HFFc6 (cell line): ENCODE results near the gene CARD9. TPM values are rescaled to one million over a fixed set of nuclear protein-coding genes. Genes with fewer than 3 reads are reported as not detected.

Experiments used
- DNase-seq: peaks from one replicate; pipeline ENCODE4 v3.0.0-alpha.2; 2018
- H3K27ac Mint-ChIP-seq: 2 replicates; pipeline ENCODE4 v1.8.0; 2020; ENCODE audit warnings: mild to moderate bottlenecking, mixed read lengths
- H3K27me3 Mint-ChIP-seq: 2 replicates; pipeline ENCODE4 v1.8.0; 2021; ENCODE audit warnings: mild to moderate bottlenecking, moderate library complexity, mixed read lengths; ENCODE audit not compliant: insufficient read depth
- H3K36me3 Mint-ChIP-seq: 2 replicates; pipeline ENCODE4 v1.8.0; 2021; ENCODE audit warnings: low read depth, mixed read lengths
- H3K4me1 Mint-ChIP-seq: 2 replicates; pipeline ENCODE4 v1.8.0; 2020; ENCODE audit warnings: low read depth, mixed read lengths
- H3K4me3 Mint-ChIP-seq: 2 replicates; pipeline ENCODE4 v1.8.0; 2020; ENCODE audit warnings: mild to moderate bottlenecking, moderate library complexity, mixed read lengths
- H3K9me3 Mint-ChIP-seq: 2 replicates; pipeline ENCODE4 v1.8.0; 2020; ENCODE audit warnings: mild to moderate bottlenecking, mixed read lengths
- CTCF ChIP-seq: fragments of 200-600 bp; sonication (generic); IDR thresholded peaks from 2 replicates; pipeline ENCODE4 v1.5.0; 2021; ENCODE audit warnings: antibody characterized with exemption, mild to moderate bottlenecking
- total RNA-seq, 6 experiments: library from RNA; stranded (reverse); fragmentation: NEBNext Ultra II Directional; extraction: Animal tissue kit (Norgen Biotek cat#: 25700); gene quantifications; 2 replicates in 1 of 6; 3 replicates in 5 of 6; pipeline ENCODE4 v1.2.3, GENCODE V29; 2021

CARD9 gene
- total RNA-seq, 6 experiments from 2014 or later: 2.9 to 19.0 (median 3.2) TPM

GRCh38 chr9:136381966-136382513, 8.6 kb upstream of the CARD9 start:
- H3K9me3 Mint-ChIP-seq: no peaks in the 10 kb centered on the region
- H3K4me1 Mint-ChIP-seq: no peaks in the 10 kb centered on the region
- no peak for TF ChIP-seq CTCF
- DNase-seq: no peak
- no peaks in the 10 kb centered on the region; the same call in 1 of the 2 replicates for H3K27me3 Mint-ChIP-seq
- H3K27ac Mint-ChIP-seq: no peak overlapping the region
- H3K4me3 Mint-ChIP-seq: no peak overlapping the region
- H3K36me3 Mint-ChIP-seq: peaks cover 7% of the 10 kb centered on the region

DNA sequence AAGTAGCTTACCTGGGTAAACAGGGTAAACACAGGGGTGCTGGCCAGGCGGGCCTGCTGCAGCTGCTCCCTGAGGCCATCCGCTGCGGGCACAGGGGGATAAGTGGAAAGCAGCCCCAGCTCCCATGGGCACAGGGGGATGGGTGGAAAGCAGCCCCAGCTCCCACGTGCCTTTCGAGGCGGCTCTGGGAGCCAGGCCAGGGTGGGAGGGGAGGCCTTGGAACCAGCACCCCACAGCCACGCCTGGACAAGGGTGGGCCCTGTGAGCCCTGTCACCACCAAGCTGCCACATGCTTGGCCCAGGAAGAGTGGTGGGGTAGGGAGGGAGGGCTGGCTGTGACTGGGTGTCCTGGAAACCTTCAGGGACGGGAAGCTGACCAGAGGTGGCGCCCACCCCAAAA, 7.8 kb upstream of the CARD9 start:
- H3K27ac Mint-ChIP-seq: no peak overlapping the region
- H3K9me3 Mint-ChIP-seq: no peaks in the 10 kb centered on the region
- no peaks in the 10 kb centered on the region; the same call in 1 of the 2 replicates for H3K27me3 Mint-ChIP-seq
- H3K4me1 Mint-ChIP-seq: no peaks in the 10 kb centered on the region
- H3K36me3 Mint-ChIP-seq: peaks cover 7% of the 10 kb centered on the region
- no peak overlapping the region for H3K4me3 Mint-ChIP-seq
- no peak for TF ChIP-seq CTCF
- DNase-seq: no peak

- H3K4me1 Mint-ChIP-seq: no peaks in the 10 kb centered on the region
- H3K27me3 Mint-ChIP-seq: no peaks in the 10 kb centered on the region; the same call in 1 of the 2 replicates
- H3K9me3 Mint-ChIP-seq: no peaks in the 10 kb centered on the region
- no peak for TF ChIP-seq CTCF
- H3K36me3 Mint-ChIP-seq: no peaks in the 10 kb centered on the region
- no peak overlapping the region for H3K4me3 Mint-ChIP-seq
- DNase-seq: no peak
- H3K27ac Mint-ChIP-seq: no peak overlapping the region
Observed at GRCh38 chr9:136380381-136380780, 6.9 kb upstream of the CARD9 start.

- H3K27ac Mint-ChIP-seq: no peak overlapping the region
- no peak for TF ChIP-seq CTCF
- no peaks in the 10 kb centered on the region for H3K36me3 Mint-ChIP-seq
Observed at GRCh38 chr9:136379891-136380290, 6.4 kb upstream of the CARD9 start.

GRCh38 chr9:136379401-136379800, 5.9 kb upstream of the CARD9 start:
- peaks cover 2% of the 10 kb centered on the region; the same call in 1 of the 2 replicates for H3K27me3 Mint-ChIP-seq
- H3K36me3 Mint-ChIP-seq: no peaks in the 10 kb centered on the region; the same call in 1 of the 2 replicates
- no peak for TF ChIP-seq CTCF
- H3K4me3 Mint-ChIP-seq: no peak overlapping the region
- no peaks in the 10 kb centered on the region for H3K9me3 Mint-ChIP-seq
- H3K4me1 Mint-ChIP-seq: no peaks in the 10 kb centered on the region
- no peak overlapping the region for H3K27ac Mint-ChIP-seq
- DNase-seq: no peak

More at GRCh38 chr9:136379891-136380290, 6.4 kb upstream of the CARD9 start:
- Mint-ChIP-seq H3K4me1 (no peaks in the 10 kb centered on the region), H3K9me3 (no peaks in the 10 kb centered on the region), H3K4me3 (no peak overlapping the region), H3K27me3 (peaks cover 2% of the 10 kb centered on the region; the same call in 1 of the 2 replicates)
- no peak for DNase-seq

- Mint-ChIP-seq H3K4me3 (no peak overlapping the region), H3K27ac (no peak overlapping the region), H3K27me3 (peaks cover 2% of the 10 kb centered on the region; the same call in 1 of the 2 replicates), H3K4me1 (no peaks in the 10 kb centered on the region), H3K36me3 (no peaks in the 10 kb centered on the region; the same call in 1 of the 2 replicates), H3K9me3 (no peaks in the 10 kb centered on the region)
- no peak for TF ChIP-seq CTCF
- DNase-seq: no peak
Observed at GRCh38 chr9:136379003-136379287, 5.5 kb upstream of the CARD9 start.
